ENCODE data around the gene C8B.

C8B gene

GRCh38 chr1:56968878-56969495 is 3.2 kb upstream of the C8B start:
- DNase-seq = no peak

GRCh38 chr1:56967900-56968832 is 2.4 kb upstream of the C8B start:
- no peak for DNase-seq

GRCh38 chr1:56967355-56967754 is 1.5 kb upstream of the C8B start:
- no peak for DNase-seq

- no peak for DNase-seq
Observed at GRCh38 chr1:56966698-56966999, 834 bp upstream of the C8B start.

- DNase-seq = no peak
Observed at GRCh38 chr1:56965191-56965590, 624 bp downstream of the C8B start.

GRCh38 chr1:56964349-56965017 is 1.3 kb downstream of the C8B start:
- no peak for DNase-seq

- no peak for DNase-seq
Observed at GRCh38 chr1:56963667-56964066, 2.1 kb downstream of the C8B start.

DNA sequence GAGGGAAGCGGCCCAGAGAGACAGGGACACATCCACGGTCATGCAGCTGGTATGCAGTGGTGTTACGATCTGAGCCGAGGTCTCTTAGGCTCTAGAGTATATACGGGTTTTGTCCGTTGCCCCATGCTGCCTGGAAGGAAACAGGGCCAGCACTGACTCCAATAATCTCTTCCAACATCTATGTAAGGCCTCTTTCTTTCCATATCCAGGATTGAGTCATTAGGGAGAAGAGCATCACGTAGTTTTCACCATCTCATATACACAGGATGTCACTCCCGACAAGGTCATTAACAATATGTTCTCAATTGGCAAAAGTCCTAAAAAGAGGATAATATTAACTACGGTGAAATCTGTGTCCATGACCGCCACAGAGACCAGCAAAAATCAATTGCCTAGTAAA is 4.4 kb downstream of the C8B start:
- DNase-seq = no peak

DNA sequence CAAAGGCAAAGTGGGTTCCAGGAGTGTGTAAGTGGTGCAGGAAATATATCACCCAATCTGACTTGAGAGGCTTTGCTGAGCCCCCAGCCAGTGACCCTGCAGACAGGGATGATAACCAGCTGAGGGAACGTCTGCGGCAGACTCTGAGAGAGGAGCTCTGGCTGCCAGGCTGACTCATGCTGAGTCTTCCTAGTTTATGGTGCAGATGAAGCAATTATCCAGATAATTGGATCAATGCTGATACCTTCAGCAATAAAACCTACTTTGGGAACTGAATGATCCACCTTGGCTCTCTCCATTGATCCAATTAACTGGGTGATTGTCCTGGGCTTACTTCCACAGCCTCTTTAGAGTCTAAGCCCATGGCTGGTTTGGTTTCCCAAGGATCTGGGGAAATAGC is 7.3 kb downstream of the C8B start:
- DNase-seq = no peak

DNA sequence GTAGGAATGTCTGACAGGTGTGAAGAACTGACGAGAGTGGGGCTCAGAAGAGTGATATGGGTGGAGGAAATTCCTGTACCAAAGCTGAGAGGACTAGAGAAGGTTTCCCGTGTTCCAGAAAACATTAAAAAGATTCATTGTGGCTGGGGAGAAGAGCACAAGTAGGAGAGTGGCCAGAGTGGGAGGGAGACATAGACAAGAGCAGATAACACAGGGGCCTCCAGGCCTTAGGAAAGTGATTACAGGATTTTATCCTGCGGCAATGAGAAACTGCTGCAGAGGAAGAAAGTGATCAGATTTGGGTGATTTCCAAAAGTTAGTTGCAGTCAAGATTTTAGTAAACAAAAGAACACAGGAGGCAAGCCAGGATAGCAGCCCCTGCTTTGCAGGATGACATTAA is 7.9 kb downstream of the C8B start:
- no peak for DNase-seq

- no peak for DNase-seq
Observed at GRCh38 chr1:56954664-56955063, 11.2 kb downstream of the C8B start.

GRCh38 chr1:56953386-56953785 is 12.4 kb downstream of the C8B start:
- DNase-seq = no peak

DNA sequence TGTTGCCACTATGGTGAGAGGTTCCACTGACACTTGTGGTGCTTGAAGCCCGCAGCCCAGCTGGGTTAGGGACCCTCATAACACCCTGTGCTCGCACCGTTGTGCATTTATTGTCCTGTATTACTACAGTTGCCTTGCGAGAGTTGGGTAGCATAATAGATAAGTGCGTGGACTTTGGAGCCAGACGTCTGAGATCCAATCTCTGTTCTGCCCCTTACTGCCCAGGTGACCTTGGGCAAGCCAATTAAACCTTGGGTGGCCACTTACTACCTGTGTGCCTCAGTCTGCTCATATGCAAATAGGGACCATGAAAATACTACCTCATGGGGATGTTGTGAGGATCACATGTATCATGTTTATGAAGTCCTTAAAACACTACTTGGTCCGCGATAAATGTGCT is 13.3 kb downstream of the C8B start:
- DNase-seq = no peak

DNA sequence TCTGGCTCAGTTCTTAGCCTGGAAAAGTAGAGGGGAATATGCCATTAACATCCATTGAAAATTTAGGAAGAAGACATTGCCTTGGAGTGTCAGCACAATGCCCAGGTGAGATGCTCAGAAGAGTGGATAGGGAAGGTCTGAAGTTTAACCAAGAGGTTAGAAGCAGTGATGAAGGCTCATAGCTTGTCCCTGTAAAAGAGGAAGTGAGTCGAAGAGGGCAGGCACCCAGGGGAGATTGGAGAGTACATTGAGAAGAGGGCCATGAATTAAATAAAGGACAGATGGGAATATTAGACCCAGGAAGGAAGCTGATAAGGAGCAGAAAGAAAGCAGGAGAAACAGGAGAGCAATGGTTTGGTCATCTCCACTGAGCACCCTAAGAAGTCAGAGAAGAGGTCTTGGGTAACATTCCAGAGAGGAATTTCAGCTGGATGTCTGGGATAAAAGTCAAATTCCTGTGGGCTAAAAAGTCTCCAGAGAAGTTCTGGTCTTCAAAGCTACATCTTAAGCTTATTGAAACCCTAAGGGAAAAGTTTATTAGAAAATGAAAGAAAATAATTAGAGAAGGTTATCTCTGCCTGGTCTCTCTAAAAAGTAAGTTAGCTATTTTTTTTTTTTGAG is 17.3 kb downstream of the C8B start:
- no peak for DNase-seq

- DNase-seq = no peak
Observed at GRCh38 chr1:56940039-56940438, 25.8 kb downstream of the C8B start.

- DNase-seq = no peak
Observed at GRCh38 chr1:56939209-56939608, 26.6 kb downstream of the C8B start.

DNA sequence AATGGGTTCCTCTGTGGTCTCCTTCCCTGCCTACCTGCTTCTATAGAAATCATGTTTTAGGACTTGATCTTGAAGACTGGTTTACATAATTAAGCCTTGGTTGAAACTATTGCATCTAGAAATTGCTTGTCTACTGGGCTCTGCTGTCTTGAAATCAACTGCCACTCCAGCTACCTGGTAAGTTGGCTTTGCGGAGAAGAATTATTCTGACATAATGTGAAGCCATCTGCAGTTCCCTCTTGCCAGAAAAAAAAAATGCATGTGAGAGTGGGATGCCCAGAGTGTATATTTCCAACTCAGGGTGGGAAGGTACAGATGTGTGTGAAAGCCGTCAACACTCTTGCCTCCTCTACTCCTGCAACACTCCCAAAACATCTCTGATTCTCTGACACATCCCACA is 27.2 kb downstream of the C8B start:
- DNase-seq = no peak

DNA sequence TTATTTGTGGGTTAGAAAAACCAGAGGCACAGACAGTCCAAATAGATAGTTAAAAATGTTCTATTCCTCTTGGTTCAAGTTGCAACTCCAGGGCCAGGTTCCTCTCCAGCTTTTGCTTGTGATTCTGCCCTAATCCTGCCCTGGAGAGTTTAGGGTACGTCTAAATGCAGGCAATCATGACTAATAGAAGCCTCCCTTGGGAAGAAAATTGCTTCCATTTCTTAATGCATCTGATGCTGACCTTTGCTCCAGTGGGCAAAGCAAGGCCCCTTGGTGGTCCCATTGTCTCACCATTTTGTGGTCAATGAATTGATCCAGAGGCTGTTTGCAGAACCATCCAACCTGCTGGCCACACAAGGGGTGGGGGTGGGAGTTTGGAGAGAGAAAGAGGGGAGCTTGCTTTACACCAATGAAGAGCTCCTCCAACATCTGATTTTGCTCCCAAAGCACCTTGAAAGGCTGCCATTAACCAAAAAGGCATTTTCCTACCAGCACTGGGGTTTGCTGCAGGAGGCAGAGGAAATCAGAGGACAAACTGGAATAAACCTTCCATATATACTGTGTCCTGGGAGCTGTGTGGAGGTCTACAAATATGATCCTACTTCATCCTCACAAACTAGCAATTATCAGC is 31.3 kb downstream of the C8B start:
- no peak for DNase-seq

DNA sequence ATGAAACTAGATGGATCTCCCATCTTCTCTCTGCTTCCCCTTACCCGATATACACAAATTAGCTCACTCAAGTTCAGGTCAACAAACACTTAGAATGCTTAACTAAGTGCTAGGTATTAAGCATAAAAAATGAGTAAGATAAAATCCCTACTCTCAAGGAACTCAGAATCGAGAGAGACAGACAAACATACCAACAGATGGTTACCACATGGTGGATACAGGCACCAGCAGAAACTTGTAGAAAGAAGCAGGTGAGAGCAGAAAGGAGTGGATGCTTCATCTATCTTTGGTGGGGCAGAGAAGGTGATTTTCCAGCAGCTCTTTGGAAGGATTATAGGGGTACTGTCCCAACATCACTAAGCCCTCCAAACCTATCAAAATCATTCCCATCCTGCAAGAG is 32.2 kb downstream of the C8B start:
- DNase-seq = no peak

- no peak for DNase-seq
Observed at GRCh38 chr1:56933161-56933560, 32.7 kb downstream of the C8B start.

- no peak for DNase-seq
Observed at GRCh38 chr1:56931686-56932085, 34.1 kb downstream of the C8B start.

DNA sequence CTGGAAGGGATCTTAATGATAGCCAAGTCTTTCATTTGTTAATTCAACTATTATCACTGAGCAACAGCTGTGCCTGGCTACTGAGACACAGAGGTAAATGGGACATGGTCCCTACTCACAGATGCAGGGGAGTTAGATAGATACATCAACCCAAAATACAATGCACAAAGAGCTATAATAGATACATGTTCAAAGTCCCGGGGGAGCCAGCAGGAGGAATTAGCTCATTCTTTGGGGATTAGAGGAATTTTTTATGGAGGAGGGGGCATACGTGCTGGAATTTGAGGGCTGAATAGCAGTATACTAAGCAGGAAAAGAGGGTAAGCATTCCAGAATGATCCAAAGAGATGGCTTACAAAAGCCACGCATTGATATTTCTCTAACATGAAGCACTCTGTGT is 34.6 kb downstream of the C8B start:
- no peak for DNase-seq

- DNase-seq = no peak
Observed at GRCh38 chr1:56929492-56929891, 36.3 kb downstream of the C8B start.

Measured in NCI-H1105 (cell line).